ENCODE results near the gene CMKLR1.
A peak's percentile ranks its signal among the peaks of the same experiment; 100 is the strongest.

The CMKLR1 gene

DNA sequence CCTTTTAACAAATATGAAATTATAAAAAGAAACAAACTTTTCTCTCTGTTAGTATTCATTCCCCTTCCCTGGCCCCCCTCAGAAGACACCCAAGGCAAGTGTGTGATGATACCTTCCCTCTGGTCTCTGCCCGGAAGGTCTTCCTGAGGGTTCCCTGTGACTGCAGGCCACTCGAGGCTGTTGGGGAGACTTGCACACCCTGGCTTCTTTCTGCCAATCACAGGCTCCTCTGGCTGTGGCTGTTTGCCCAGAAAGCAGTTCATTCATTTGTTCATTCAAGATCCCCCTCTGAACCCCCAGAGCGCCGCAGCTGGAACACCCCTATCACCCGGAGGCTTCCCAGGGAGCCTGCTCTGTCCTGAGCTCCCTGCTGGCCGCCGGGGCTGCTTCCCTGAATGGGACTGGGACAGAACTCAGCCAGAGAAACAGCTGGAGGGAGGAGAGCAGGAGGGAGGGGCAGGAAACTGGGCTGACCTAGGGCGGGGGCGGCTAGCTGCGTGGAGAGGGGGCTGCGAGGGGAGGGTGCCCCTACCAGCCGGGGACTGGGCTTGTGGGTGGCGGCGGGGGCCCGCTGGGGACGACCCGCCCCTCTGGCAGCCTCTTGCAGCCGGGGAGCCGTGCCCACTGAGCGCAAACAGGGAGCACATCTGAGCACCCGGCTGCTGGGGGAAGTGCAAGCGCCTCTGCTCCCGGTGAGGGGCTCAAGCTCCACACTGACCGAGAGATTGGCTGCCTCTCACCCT lies at the start of gene CMKLR1:
Gene CMKLR1, minus strand, starts transcription at position 397 of the 743 bp plus-strand sequence. CDS start 45,720 bp downstream, outside the sequence.
- TF ChIP-seq ZBTB7A (IDR thresholded peaks at IDR 0.05; ENCODE audit: low read depth) (peak; percentile 65; the same call in 1 of the 2 replicates), TCF12 (IDR thresholded peaks at IDR 0.05; ENCODE audit: low read depth) (peak; percentile 56; the same call in 1 of the 2 replicates), EGR1 (IDR thresholded peaks at IDR 0.05) (peak; percentile 74)
- TF ChIP-seq, protein P1, sequence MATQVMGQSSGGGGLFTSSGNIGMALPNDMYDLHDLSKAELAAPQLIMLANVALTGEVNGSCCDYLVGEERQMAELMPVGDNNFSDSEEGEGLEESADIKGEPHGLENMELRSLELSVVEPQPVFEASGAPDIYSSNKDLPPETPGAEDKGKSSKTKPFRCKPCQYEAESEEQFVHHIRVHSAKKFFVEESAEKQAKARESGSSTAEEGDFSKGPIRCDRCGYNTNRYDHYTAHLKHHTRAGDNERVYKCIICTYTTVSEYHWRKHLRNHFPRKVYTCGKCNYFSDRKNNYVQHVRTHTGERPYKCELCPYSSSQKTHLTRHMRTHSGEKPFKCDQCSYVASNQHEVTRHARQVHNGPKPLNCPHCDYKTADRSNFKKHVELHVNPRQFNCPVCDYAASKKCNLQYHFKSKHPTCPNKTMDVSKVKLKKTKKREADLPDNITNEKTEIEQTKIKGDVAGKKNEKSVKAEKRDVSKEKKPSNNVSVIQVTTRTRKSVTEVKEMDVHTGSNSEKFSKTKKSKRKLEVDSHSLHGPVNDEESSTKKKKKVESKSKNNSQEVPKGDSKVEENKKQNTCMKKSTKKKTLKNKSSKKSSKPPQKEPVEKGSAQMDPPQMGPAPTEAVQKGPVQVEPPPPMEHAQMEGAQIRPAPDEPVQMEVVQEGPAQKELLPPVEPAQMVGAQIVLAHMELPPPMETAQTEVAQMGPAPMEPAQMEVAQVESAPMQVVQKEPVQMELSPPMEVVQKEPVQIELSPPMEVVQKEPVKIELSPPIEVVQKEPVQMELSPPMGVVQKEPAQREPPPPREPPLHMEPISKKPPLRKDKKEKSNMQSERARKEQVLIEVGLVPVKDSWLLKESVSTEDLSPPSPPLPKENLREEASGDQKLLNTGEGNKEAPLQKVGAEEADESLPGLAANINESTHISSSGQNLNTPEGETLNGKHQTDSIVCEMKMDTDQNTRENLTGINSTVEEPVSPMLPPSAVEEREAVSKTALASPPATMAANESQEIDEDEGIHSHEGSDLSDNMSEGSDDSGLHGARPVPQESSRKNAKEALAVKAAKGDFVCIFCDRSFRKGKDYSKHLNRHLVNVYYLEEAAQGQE (IDR thresholded peaks at IDR 0.05; ENCODE audit: low read depth) = no peak

GRCh38 chr12:108387771-108388170 lies 48.7 kb upstream of the CMKLR1 start:
- TF ChIP-seq TCF12 (IDR thresholded peaks at IDR 0.05; ENCODE audit: low read depth) = no peak
- TF ChIP-seq FOXM1 (IDR thresholded peaks at IDR 0.05; ENCODE audit: borderline replicate concordance, low read depth) = no peak
- no peak for TF ChIP-seq TEAD4 (IDR thresholded peaks at IDR 0.05)

GRCh38 chr12:108386709-108387360 lies 47.7 kb upstream of the CMKLR1 start:
- TF ChIP-seq TEAD4 (IDR thresholded peaks at IDR 0.05) (no peak), FOXM1 (IDR thresholded peaks at IDR 0.05; ENCODE audit: borderline replicate concordance, low read depth) (no peak), MAX (IDR thresholded peaks at IDR 0.05) (no peak), EGR1 (IDR thresholded peaks at IDR 0.05) (no peak), TCF12 (IDR thresholded peaks at IDR 0.05; ENCODE audit: low read depth) (no peak), NFIC (IDR thresholded peaks at IDR 0.05) (no peak), YY1 (IDR thresholded peaks at IDR 0.05; ENCODE audit: low read depth) (no peak), CEBPB (IDR thresholded peaks at IDR 0.05) (no peak), CREB1 (IDR thresholded peaks at IDR 0.05; ENCODE audit: low read depth) (no peak), EP300 (IDR thresholded peaks at IDR 0.05; ENCODE audit: borderline replicate concordance) (no peak)
- TF ChIP-seq, protein P2, sequence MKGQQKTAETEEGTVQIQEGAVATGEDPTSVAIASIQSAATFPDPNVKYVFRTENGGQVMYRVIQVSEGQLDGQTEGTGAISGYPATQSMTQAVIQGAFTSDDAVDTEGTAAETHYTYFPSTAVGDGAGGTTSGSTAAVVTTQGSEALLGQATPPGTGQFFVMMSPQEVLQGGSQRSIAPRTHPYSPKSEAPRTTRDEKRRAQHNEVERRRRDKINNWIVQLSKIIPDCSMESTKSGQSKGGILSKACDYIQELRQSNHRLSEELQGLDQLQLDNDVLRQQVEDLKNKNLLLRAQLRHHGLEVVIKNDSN (IDR thresholded peaks at IDR 0.05) = no peak
- TF ChIP-seq, protein P1 (IDR thresholded peaks at IDR 0.05; ENCODE audit: low read depth) = no peak

DNA sequence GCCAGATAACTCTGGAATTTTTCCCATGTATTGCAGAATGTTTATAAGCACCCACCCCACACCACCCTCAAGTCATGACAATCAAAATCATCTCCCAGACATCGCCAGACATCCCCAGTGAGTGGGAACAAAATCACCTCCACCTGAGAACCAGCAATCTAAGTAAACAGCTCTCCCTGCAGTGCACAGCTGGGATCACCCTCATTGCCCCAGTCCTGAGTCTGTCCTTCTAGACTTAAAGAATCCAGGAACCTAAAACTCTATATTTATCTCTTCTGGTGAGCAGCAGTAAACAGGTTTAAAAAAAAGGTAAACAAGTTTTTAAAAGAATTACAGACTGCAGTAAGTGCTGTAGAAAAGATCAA lies 43.3 kb upstream of the CMKLR1 start:
- no peak for TF ChIP-seq MAX (IDR thresholded peaks at IDR 0.05)
- peak; percentile 44; the same call in 1 of the 2 replicates for TF ChIP-seq RAD21 (IDR thresholded peaks at IDR 0.05; ENCODE audit: low read depth)
- TF ChIP-seq TEAD4 (IDR thresholded peaks at IDR 0.05) = no peak
- no peak for TF ChIP-seq EP300 (IDR thresholded peaks at IDR 0.05; ENCODE audit: borderline replicate concordance)
- TF ChIP-seq, protein P2 (IDR thresholded peaks at IDR 0.05) = no peak

GRCh38 chr12:108381787-108382436 lies 42.8 kb upstream of the CMKLR1 start:
- no peak for TF ChIP-seq NFIC (IDR thresholded peaks at IDR 0.05)
- no peak for TF ChIP-seq TCF12 (IDR thresholded peaks at IDR 0.05; ENCODE audit: low read depth)
- no peak for TF ChIP-seq YY1 (IDR thresholded peaks at IDR 0.05; ENCODE audit: low read depth)
- TF ChIP-seq TEAD4 (IDR thresholded peaks at IDR 0.05) = no peak
- TF ChIP-seq, protein P1 (IDR thresholded peaks at IDR 0.05; ENCODE audit: low read depth) = peak; percentile 91
- TF ChIP-seq CEBPB (IDR thresholded peaks at IDR 0.05) = no peak
- TF ChIP-seq EGR1 (IDR thresholded peaks at IDR 0.05) = no peak
- no peak for TF ChIP-seq CREB1 (IDR thresholded peaks at IDR 0.05; ENCODE audit: low read depth)
